SK-N-SH (cell line): ENCODE results near the gene ERI2. TPM values are rescaled to one million over a fixed set of nuclear protein-coding genes. Genes with fewer than 3 reads are reported as not detected.
A peak's percentile ranks its signal among the peaks of the same experiment; 100 is the strongest.

Source experiments
- CTCF ChIA-PET: fragments of 300-600, 350-600 bp; formaldehyde crosslinking; extraction: SDS; loops from one replicate; lab custom pipeline; 2021; lab: Yijun Ruan, JAX
- POLR2A ChIA-PET: fragments of 350-600 bp; sonication (Branson Sonifier 250); formaldehyde crosslinking; extraction: SDS; loops from one replicate; lab custom pipeline; 2020; ENCODE audit warnings: antibody characterized with exemption, inconsistent platforms; lab: Yijun Ruan, JAX
- DNase-seq: peaks from one replicate; pipeline ENCODE4 v3.0.0; 2012
- H2AFZ ChIP-seq: fragments of 200-600 bp; sonication (generic); 2 replicates; pipeline ENCODE4 v1.8.1; 2016; ENCODE audit warnings: antibody characterized with exemption, mild to moderate bottlenecking, low read depth
- H3F3A ChIP-seq: fragments of 200-600 bp; sonication (generic); replicated peaks from 2 replicates; pipeline ENCODE3; 2016; ENCODE audit warnings: antibody characterized with exemption, mild to moderate bottlenecking; ENCODE audit not compliant: insufficient read depth
- H3K27ac ChIP-seq, 2 experiments: fragments of 200-500 bp in 1 of 2; fragments of 200-600 bp in 1 of 2; sonication (Bioruptor generic) in 1 of 2; sonication (generic), shearing (Covaris generic) in 1 of 2; 2 replicates each; pipeline versions ENCODE4 v1.5.1 to v1.6.1; 2014 to 2016; ENCODE audit warnings: low read depth in 2 of 2, inconsistent platforms in 1 of 2, low read length in 1 of 2, mild to moderate bottlenecking in 1 of 2, mixed read lengths in 1 of 2
- H3K27me3 ChIP-seq: fragments of 200-600 bp; sonication (generic), shearing (Covaris generic); 2 replicates; pipeline ENCODE4 v1.6.1; 2016; ENCODE audit warnings: mixed run types; ENCODE audit not compliant: insufficient read depth
- H3K36me3 ChIP-seq, 2 experiments: fragments of 200-500 bp in 1 of 2; fragments of 200-600 bp in 1 of 2; sonication (Bioruptor generic) in 1 of 2; sonication (generic) in 1 of 2; replicated peaks in 1 of 2; 2 replicates each; pipeline versions ENCODE3 to v1.5.1; 2014 to 2016; ENCODE audit warnings: low read length in 1 of 2, mild to moderate bottlenecking in 1 of 2; ENCODE audit not compliant: insufficient read depth in 2 of 2, control insufficient read depth in 1 of 2
- H3K4me1 ChIP-seq, 2 experiments: fragments of 200-500 bp in 1 of 2; fragments of 200-600 bp in 1 of 2; sonication (Bioruptor generic) in 1 of 2; sonication (generic), shearing (Covaris generic) in 1 of 2; 2 replicates each; pipeline versions ENCODE4 v1.5.1 to v1.6.1; 2014 to 2016; ENCODE audit warnings: low read depth in 1 of 2, low read length in 1 of 2, mixed run types in 1 of 2; ENCODE audit not compliant: insufficient read depth in 2 of 2, control insufficient read depth in 1 of 2
- H3K4me2 ChIP-seq: fragments of 200-600 bp; sonication (generic), shearing (Covaris generic); 2 replicates; pipeline ENCODE4 v1.6.1; 2017; ENCODE audit warnings: mixed run types
- H3K4me3 ChIP-seq, 2 experiments: fragments of 200-500 bp in 1 of 2; fragments of 200-600 bp in 1 of 2; sonication (Bioruptor generic) in 1 of 2; sonication (generic), shearing (Covaris generic) in 1 of 2; 2 replicates each; pipeline versions ENCODE4 v1.5.1 to v1.8.1; 2014 to 2016; ENCODE audit warnings: low read depth in 2 of 2, inconsistent platforms in 1 of 2, low read length in 1 of 2, mild to moderate bottlenecking in 1 of 2, mixed read lengths in 1 of 2, moderate library complexity in 1 of 2
- H3K79me2 ChIP-seq: fragments of 200-600 bp; sonication (generic); 2 replicates; pipeline ENCODE4 v1.8.1; 2017; ENCODE audit warnings: mild to moderate bottlenecking; ENCODE audit not compliant: insufficient read depth
- H3K9ac ChIP-seq: fragments of 200-600 bp; sonication (generic); 2 replicates; pipeline ENCODE4 v1.6.1; 2017; ENCODE audit warnings: mixed run types
- H3K9me2 ChIP-seq: fragments of 200-600 bp; sonication (generic); 2 replicates; pipeline ENCODE4 v1.6.1; 2017; ENCODE audit warnings: mixed run types
- H3K9me3 ChIP-seq: fragments of 200-600 bp; sonication (generic); 2 replicates; pipeline ENCODE4 v1.6.1; 2017; ENCODE audit warnings: mixed run types, mild to moderate bottlenecking, moderate library complexity
- H4K20me1 ChIP-seq: fragments of 200-600 bp; sonication (generic); 2 replicates; pipeline ENCODE4 v1.6.1; 2017; ENCODE audit warnings: mild to moderate bottlenecking, mixed run types; ENCODE audit not compliant: insufficient read depth
- ELF1 ChIP-seq: IDR thresholded peaks from 2 replicates; pipeline ENCODE4 v1.4.0; 2012
- EP300 ChIP-seq, 2 experiments: IDR thresholded peaks; 2 replicates each; pipeline versions ENCODE4 v1.4.0 to v1.6.1; 2012; ENCODE audit warnings: borderline replicate concordance in 1 of 2, low read depth in 1 of 2, low read length in 1 of 2
- EZH2phosphoT487 ChIP-seq: fragments of 200-600 bp; sonication (generic); IDR thresholded peaks from 2 replicates; pipeline ENCODE4 v1.6.1; 2017; ENCODE audit warnings: low read depth, mixed run types, mild to moderate bottlenecking, antibody characterized with exemption, moderate library complexity, borderline replicate concordance
- FOXM1 ChIP-seq: IDR thresholded peaks from 2 replicates; pipeline ENCODE4 v1.4.0; 2012; ENCODE audit warnings: low read depth, mild to moderate bottlenecking
- GABPA ChIP-seq: IDR thresholded peaks from 2 replicates; pipeline ENCODE4 v1.4.0; 2012; ENCODE audit warnings: low read depth, mild to moderate bottlenecking
- MAX ChIP-seq: IDR thresholded peaks from 2 replicates; pipeline ENCODE4 v1.4.0; 2012; ENCODE audit warnings: low read depth
- MXI1 ChIP-seq: IDR thresholded peaks from 2 replicates; pipeline ENCODE4 v1.6.1; 2012; ENCODE audit warnings: mild to moderate bottlenecking, low read depth, low read length, improper control_type of control experiment
- PBX3 ChIP-seq: IDR thresholded peaks from 2 replicates; pipeline ENCODE4; 2012
- RXRA ChIP-seq: IDR thresholded peaks from 2 replicates; pipeline ENCODE4 v1.4.0; 2012; ENCODE audit warnings: low read depth, mild to moderate bottlenecking, borderline replicate concordance
- SMC3 ChIP-seq: IDR thresholded peaks from 2 replicates; pipeline ENCODE4 v1.6.1; 2012; ENCODE audit warnings: low read depth, low read length, improper control_type of control experiment
- TEAD4 ChIP-seq: IDR thresholded peaks from 2 replicates; pipeline ENCODE4 v1.4.0; 2012; ENCODE audit warnings: mild to moderate bottlenecking, borderline replicate concordance; ENCODE audit not compliant: insufficient read depth
- USF1 ChIP-seq: IDR thresholded peaks from 2 replicates; pipeline ENCODE4 v1.4.0; 2012; ENCODE audit warnings: low read depth, borderline replicate concordance
- USF2 ChIP-seq: fragments of 150-350 bp; IDR thresholded peaks from 2 replicates; pipeline ENCODE4 v1.6.1; 2017; ENCODE audit warnings: antibody characterized with exemption, low read length, low read depth, borderline replicate concordance
- ZBTB33 ChIP-seq: IDR thresholded peaks from 2 replicates; pipeline ENCODE4 v1.4.0; 2012; ENCODE audit warnings: low read depth, borderline replicate concordance
- WGBS: methylation state at CpG from one replicate; pipeline ENCODE4 v1.1.6; 2017; ENCODE audit warnings: low lambda C conversion rate; 5-methylcytosine and 5-hydroxymethylcytosine counted together
- polyA plus RNA-seq, 3 experiments: library from polyadenylated mRNA; depleted of rRNA; stranded (reverse); fragments of >200 nt; gene quantifications; 2 replicates each; pipeline ENCODE4 v1.2.3, GENCODE V29; 2012

The ERI2 gene
- polyA plus RNA-seq, 1 of the 3 experiments (the other 2 are of a cell fraction) = 9.1 TPM

- H3K79me2 ChIP-seq = no peaks in the 10 kb centered on the region
- 91% methylated on average over 3 of the region's 3 CpGs for WGBS
- ChIA-PET CTCF (interaction anchor here (0.6 to 3.7 kb wide), 4 partner anchors 8 to 26 kb away, joined by 3 to 21 read pairs (median 3); no protein-coding TSS in a partner anchor), POLR2A (no interaction called here)
- TF ChIP-seq SMC3 (no peak), ELF1 (no peak), EZH2phosphoT487 (no peak)
- peak overlapping the region in 1 of 2 experiments; percentile 16; a peak in 1 of 4 replicates for H3K27ac ChIP-seq
- no peaks in the 10 kb centered on the region for H4K20me1 ChIP-seq
- no peaks in the 10 kb centered on the region; a peak in 1 of 4 replicates for H3K4me1 ChIP-seq
- no peak for DNase-seq
- H3K9me2 ChIP-seq = no peaks in the 10 kb centered on the region
- no peak overlapping the region for H3K9ac ChIP-seq
- H3F3A ChIP-seq = no peaks in the 10 kb centered on the region
- no peak overlapping the region for H3K4me3 ChIP-seq
- H2AFZ ChIP-seq = no peak overlapping the region
- H3K36me3 ChIP-seq = peaks cover 22 to 54% of the 10 kb centered on the region in 2 experiments
- H3K27me3 ChIP-seq = no peaks in the 10 kb centered on the region
- H3K9me3 ChIP-seq = no peaks in the 10 kb centered on the region
- H3K4me2 ChIP-seq = no peak overlapping the region
Observed at GRCh38 chr16:20826039-20826566, 19.8 kb upstream of the ERI2 start.

- POLR2A ChIA-PET = no interaction called here
- peaks cover 22 to 49% of the 10 kb centered on the region in 2 experiments for H3K36me3 ChIP-seq
- H3K9me3 ChIP-seq = no peaks in the 10 kb centered on the region
- no peaks in the 10 kb centered on the region for H3F3A ChIP-seq
- no peaks in the 10 kb centered on the region for H4K20me1 ChIP-seq
- 96% methylated on average over 3 of the region's 3 CpGs for WGBS
- DNase-seq = no peak
- no peak overlapping the region for H3K4me3 ChIP-seq
- H3K79me2 ChIP-seq = no peaks in the 10 kb centered on the region
- no peak for TF ChIP-seq TEAD4
- no peak for TF ChIP-seq PBX3
- no peak for TF ChIP-seq FOXM1
- TF ChIP-seq USF1 = no peak
- TF ChIP-seq MAX = no peak
- no peak for TF ChIP-seq ZBTB33
- TF ChIP-seq MXI1 = no peak
- no peak for TF ChIP-seq EP300 (IDR thresholded peaks at IDR 0.05; ENCODE audit: borderline replicate concordance in 1 of 2, low read depth in 1 of 2, low read length in 1 of 2)
- no peak for TF ChIP-seq GABPA
- TF ChIP-seq RXRA = no peak
- TF ChIP-seq USF2 = no peak
- H3K4me1 ChIP-seq = no peaks in the 10 kb centered on the region; a peak in 1 of 4 replicates
- no peaks in the 10 kb centered on the region for H3K27me3 ChIP-seq
- H3K9me2 ChIP-seq = no peaks in the 10 kb centered on the region
- no peak overlapping the region for H3K4me2 ChIP-seq
- CTCF ChIA-PET = no interaction called here
- H3K27ac ChIP-seq = no peak overlapping the region
- no peak overlapping the region for H3K9ac ChIP-seq
- no peak overlapping the region for H2AFZ ChIP-seq
Observed at GRCh38 chr16:20822521-20823325, 16.5 kb upstream of the ERI2 start.
